GM23338 (cell line): ENCODE data around the gene LAMB1. TPM values are rescaled to one million over a fixed set of nuclear protein-coding genes. Genes with fewer than 3 reads are reported as not detected.

ENCODE experiments used
- ATAC-seq: fragments of 200-7000 bp; cut with Tn5 transposase; 3 replicates; pipeline ENCODE4 v1.9.1; 2020
- DNase-seq: peaks from one replicate; pipeline ENCODE4 v3.0.0-alpha.2; 2015; ENCODE audit warnings: low spot score
- H2AFZ ChIP-seq: fragments of 200-600 bp; sonication (generic); 2 replicates; pipeline ENCODE4 v1.8.0; 2016; ENCODE audit warnings: antibody characterized with exemption, mild to moderate bottlenecking, moderate library complexity
- H3F3A ChIP-seq: fragments of 200-600 bp; sonication (generic); replicated peaks from 2 replicates; pipeline ENCODE4 v1.8.0; 2017; ENCODE audit warnings: antibody characterized with exemption, mixed run types, low read depth
- H3K27ac ChIP-seq: fragments of 200-600 bp; sonication (generic); 2 replicates; pipeline ENCODE4 v1.6.1; 2016; ENCODE audit warnings: low read depth
- H3K27me3 ChIP-seq: fragments of 200-600 bp; sonication (generic); 2 replicates; pipeline ENCODE4 v1.8.0; 2016; ENCODE audit warnings: mild to moderate bottlenecking, mixed run types, moderate library complexity; ENCODE audit not compliant: insufficient read depth
- H3K36me3 ChIP-seq: fragments of 200-600 bp; sonication (generic); 2 replicates; pipeline ENCODE4 v1.8.0; 2016; ENCODE audit warnings: mild to moderate bottlenecking; ENCODE audit not compliant: insufficient read depth
- H3K4me1 ChIP-seq: fragments of 200-600 bp; sonication (generic); 2 replicates; pipeline ENCODE4 v1.8.0; 2016; ENCODE audit warnings: mild to moderate bottlenecking, moderate library complexity; ENCODE audit not compliant: insufficient read depth
- H3K4me2 ChIP-seq: fragments of 200-600 bp; sonication (generic); 2 replicates; pipeline ENCODE4 v1.7.1; 2017; ENCODE audit warnings: mixed run types
- H3K4me3 ChIP-seq: fragments of 200-600 bp; sonication (generic); 2 replicates; pipeline ENCODE4 v1.6.1; 2016; ENCODE audit warnings: mixed run types
- H3K79me2 ChIP-seq: fragments of 200-600 bp; sonication (generic); replicated peaks from 2 replicates; pipeline ENCODE4 v1.8.0; 2017; ENCODE audit warnings: mild to moderate bottlenecking; ENCODE audit not compliant: insufficient read depth
- H3K9me2 ChIP-seq: fragments of 200-600 bp; sonication (generic); 2 replicates; pipeline ENCODE4 v1.8.0; 2017; ENCODE audit not compliant: insufficient read depth
- H4K20me1 ChIP-seq: fragments of 200-600 bp; sonication (generic); replicated peaks from 2 replicates; pipeline ENCODE4 v1.8.0; 2017; ENCODE audit warnings: mild to moderate bottlenecking; ENCODE audit not compliant: insufficient read depth
- H3K27ac Mint-ChIP-seq: 2 replicates; pipeline ENCODE4 v1.8.0; 2020; ENCODE audit warnings: inconsistent platforms, mild to moderate bottlenecking, moderate library complexity, mixed read lengths
- H3K27me3 Mint-ChIP-seq: 3 replicates; pipeline ENCODE4 v1.8.0; 2022; ENCODE audit warnings: low read depth, mild to moderate bottlenecking, moderate library complexity, mixed read lengths, inconsistent platforms; ENCODE audit not compliant: insufficient read depth, poor library complexity
- H3K36me3 Mint-ChIP-seq: 3 replicates; pipeline ENCODE4 v1.8.0; 2021; ENCODE audit warnings: low read depth, mild to moderate bottlenecking, inconsistent platforms, moderate library complexity, mixed read lengths
- H3K4me1 Mint-ChIP-seq: 3 replicates; pipeline ENCODE4 v1.8.0; 2020; ENCODE audit warnings: mild to moderate bottlenecking, inconsistent platforms, mixed read lengths
- H3K4me3 Mint-ChIP-seq: 3 replicates; pipeline ENCODE4 v1.8.0; 2021; ENCODE audit warnings: moderate library complexity, mild to moderate bottlenecking, inconsistent platforms, mixed read lengths
- H3K9me3 Mint-ChIP-seq: 3 replicates; pipeline ENCODE4 v1.8.0; 2020; ENCODE audit warnings: moderate library complexity, mild to moderate bottlenecking, inconsistent platforms, mixed read lengths
- CREB1 ChIP-seq: fragments of 250-450 bp; sonication (Bioruptor Pico); IDR thresholded peaks from 2 replicates; pipeline ENCODE4 v1.5.0; 2020; ENCODE audit warnings: low read depth, mild to moderate bottlenecking, moderate library complexity
- EZH2 ChIP-seq: fragments of 200-600 bp; sonication (generic); IDR thresholded peaks from one replicate; pipeline ENCODE4 v1.8.0; 2017; ENCODE audit warnings: antibody characterized with exemption, mild to moderate bottlenecking, low read depth; ENCODE audit not compliant: unreplicated experiment
- EZH2phosphoT487 ChIP-seq: fragments of 200-600 bp; sonication (generic); IDR thresholded peaks from one replicate; pipeline ENCODE4 v1.8.1; 2018; ENCODE audit warnings: antibody characterized with exemption; ENCODE audit not compliant: unreplicated experiment
- JUNB ChIP-seq: IDR thresholded peaks from one replicate; pipeline ENCODE4 v1.6.1; 2016; ENCODE audit warnings: antibody characterized with exemption; ENCODE audit not compliant: unreplicated experiment
- NANOG ChIP-seq: IDR thresholded peaks from 2 replicates; pipeline ENCODE4 v1.6.1; 2016; ENCODE audit warnings: antibody characterized with exemption, borderline replicate concordance
- POLR2AphosphoS5 ChIP-seq: IDR thresholded peaks from 2 replicates; pipeline ENCODE4 v1.6.1; 2016; ENCODE audit warnings: antibody characterized with exemption, low read depth
- STAT1 ChIP-seq: IDR thresholded peaks from one replicate; pipeline ENCODE4 v1.6.1; 2016; ENCODE audit warnings: antibody characterized with exemption; ENCODE audit not compliant: unreplicated experiment
- ZNF114 ChIP-seq: fragments of 250-450 bp; sonication (Bioruptor Pico); IDR thresholded peaks from 2 replicates; pipeline ENCODE4 v1.5.0; 2020; ENCODE audit warnings: mild to moderate bottlenecking, moderate library complexity
- ZNF331 ChIP-seq: fragments of 250-450 bp; sonication (Bioruptor Pico); IDR thresholded peaks from 2 replicates; pipeline ENCODE4 v1.5.0; 2020; ENCODE audit warnings: low read depth, mild to moderate bottlenecking, moderate library complexity
- polyA plus RNA-seq: library from polyadenylated mRNA; unstranded; fragments of >200 nt; fragmentation: Nextera tagmentation; extraction: Ambion mirVana; gene quantifications from 2 replicates; pipeline ENCODE4 v1.2.1, GENCODE V29; 2016
- total RNA-seq: library from RNA; depleted of rRNA; stranded (reverse); fragments of >200 nt; shearing (Covaris generic); gene quantifications from 2 replicates; pipeline ENCODE4 v1.2.3, GENCODE V29; 2014
- TF ChIP-seq, protein P1 (sequence below): fragments of 250-450 bp; sonication (Bioruptor Pico); IDR thresholded peaks from 2 replicates; pipeline ENCODE4 v1.5.0; 2020; ENCODE audit warnings: mild to moderate bottlenecking, moderate library complexity
- TF ChIP-seq, protein P2 (sequence below): IDR thresholded peaks from 2 replicates; pipeline ENCODE4 v1.6.1; 2016; ENCODE audit warnings: antibody characterized with exemption
- TF ChIP-seq, protein P3 (sequence below): IDR thresholded peaks from one replicate; pipeline ENCODE4 v1.6.1; 2018; ENCODE audit warnings: antibody characterized with exemption; ENCODE audit not compliant: unreplicated experiment
- TF ChIP-seq, protein P4 (sequence below), 2 experiments: fragments of 200-600 bp in 1 of 2; sonication (generic) in 1 of 2; conservative IDR thresholded peaks; 2 replicates each; pipeline versions ENCODE4 v1.5.1 to v1.6.1; 2016 to 2017; ENCODE audit warnings: antibody characterized with exemption in 2 of 2, low read depth in 2 of 2, mild to moderate bottlenecking in 2 of 2, moderate library complexity in 1 of 2

The LAMB1 gene
- total and polyA plus RNA-seq, 2 experiments from 2014 or later = 53.5 to 57.8 TPM

DNA sequence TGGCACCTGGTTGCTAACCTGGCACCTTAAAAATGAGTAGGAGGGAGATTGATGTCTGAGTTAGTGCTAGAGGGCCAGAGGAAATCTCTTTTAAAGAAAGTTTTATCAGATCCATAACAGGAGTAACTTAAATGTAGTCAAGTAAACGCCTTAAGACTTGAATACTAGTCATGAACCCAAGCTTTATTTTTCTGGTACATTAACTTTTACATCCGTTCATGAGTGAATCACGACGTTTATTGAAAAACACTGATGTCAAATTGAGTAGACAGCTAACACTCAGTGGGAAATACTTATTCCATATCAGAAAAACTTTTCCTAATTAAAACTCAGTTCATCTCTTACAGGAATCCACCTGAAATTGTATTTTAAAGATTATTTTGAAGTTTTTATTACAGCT lies 6.9 kb upstream of the LAMB1 start:
- Histone ChIP-seq H4K20me1 (no peaks in the 10 kb centered on the region; the same call in 1 of the 2 replicates), H3K36me3 (no peaks in the 10 kb centered on the region), H3K4me1 (peaks cover 3% of the 10 kb centered on the region; the same call in 1 of the 2 replicates), H3K4me2 (no peak overlapping the region), H3K27ac (no peak overlapping the region), H2AFZ (no peak overlapping the region), H3K9me2 (no peaks in the 10 kb centered on the region), H3K27me3 (peaks cover 30% of the 10 kb centered on the region), H3K4me3 (no peak overlapping the region), H3K79me2 (no peaks in the 10 kb centered on the region), H3F3A (no peaks in the 10 kb centered on the region)
- TF ChIP-seq, protein P1, sequence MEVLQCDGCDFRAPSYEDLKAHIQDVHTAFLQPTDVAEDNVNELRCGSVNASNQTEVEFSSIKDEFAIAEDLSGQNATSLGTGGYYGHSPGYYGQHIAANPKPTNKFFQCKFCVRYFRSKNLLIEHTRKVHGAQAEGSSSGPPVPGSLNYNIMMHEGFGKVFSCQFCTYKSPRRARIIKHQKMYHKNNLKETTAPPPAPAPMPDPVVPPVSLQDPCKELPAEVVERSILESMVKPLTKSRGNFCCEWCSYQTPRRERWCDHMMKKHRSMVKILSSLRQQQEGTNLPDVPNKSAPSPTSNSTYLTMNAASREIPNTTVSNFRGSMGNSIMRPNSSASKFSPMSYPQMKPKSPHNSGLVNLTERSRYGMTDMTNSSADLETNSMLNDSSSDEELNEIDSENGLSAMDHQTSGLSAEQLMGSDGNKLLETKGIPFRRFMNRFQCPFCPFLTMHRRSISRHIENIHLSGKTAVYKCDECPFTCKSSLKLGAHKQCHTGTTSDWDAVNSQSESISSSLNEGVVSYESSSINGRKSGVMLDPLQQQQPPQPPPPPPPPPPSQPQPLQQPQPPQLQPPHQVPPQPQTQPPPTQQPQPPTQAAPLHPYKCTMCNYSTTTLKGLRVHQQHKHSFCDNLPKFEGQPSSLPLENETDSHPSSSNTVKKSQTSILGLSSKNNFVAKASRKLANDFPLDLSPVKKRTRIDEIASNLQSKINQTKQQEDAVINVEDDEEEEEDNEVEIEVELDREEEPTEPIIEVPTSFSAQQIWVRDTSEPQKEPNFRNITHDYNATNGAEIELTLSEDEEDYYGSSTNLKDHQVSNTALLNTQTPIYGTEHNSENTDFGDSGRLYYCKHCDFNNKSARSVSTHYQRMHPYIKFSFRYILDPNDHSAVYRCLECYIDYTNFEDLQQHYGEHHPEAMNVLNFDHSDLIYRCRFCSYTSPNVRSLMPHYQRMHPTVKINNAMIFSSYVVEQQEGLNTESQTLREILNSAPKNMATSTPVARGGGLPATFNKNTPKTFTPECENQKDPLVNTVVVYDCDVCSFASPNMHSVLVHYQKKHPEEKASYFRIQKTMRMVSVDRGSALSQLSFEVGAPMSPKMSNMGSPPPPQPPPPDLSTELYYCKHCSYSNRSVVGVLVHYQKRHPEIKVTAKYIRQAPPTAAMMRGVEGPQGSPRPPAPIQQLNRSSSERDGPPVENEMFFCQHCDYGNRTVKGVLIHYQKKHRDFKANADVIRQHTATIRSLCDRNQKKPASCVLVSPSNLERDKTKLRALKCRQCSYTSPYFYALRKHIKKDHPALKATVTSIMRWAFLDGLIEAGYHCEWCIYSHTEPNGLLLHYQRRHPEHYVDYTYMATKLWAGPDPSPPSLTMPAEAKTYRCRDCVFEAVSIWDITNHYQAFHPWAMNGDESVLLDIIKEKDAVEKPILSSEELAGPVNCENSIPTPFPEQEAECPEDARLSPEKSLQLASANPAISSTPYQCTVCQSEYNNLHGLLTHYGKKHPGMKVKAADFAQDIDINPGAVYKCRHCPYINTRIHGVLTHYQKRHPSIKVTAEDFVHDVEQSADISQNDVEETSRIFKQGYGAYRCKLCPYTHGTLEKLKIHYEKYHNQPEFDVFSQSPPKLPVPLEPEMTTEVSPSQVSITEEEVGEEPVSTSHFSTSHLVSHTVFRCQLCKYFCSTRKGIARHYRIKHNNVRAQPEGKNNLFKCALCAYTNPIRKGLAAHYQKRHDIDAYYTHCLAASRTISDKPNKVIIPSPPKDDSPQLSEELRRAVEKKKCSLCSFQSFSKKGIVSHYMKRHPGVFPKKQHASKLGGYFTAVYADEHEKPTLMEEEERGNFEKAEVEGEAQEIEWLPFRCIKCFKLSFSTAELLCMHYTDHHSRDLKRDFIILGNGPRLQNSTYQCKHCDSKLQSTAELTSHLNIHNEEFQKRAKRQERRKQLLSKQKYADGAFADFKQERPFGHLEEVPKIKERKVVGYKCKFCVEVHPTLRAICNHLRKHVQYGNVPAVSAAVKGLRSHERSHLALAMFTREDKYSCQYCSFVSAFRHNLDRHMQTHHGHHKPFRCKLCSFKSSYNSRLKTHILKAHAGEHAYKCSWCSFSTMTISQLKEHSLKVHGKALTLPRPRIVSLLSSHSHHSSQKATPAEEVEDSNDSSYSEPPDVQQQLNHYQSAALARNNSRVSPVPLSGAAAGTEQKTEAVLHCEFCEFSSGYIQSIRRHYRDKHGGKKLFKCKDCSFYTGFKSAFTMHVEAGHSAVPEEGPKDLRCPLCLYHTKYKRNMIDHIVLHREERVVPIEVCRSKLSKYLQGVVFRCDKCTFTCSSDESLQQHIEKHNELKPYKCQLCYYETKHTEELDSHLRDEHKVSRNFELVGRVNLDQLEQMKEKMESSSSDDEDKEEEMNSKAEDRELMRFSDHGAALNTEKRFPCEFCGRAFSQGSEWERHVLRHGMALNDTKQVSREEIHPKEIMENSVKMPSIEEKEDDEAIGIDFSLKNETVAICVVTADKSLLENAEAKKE = no peak
- TF ChIP-seq ZNF331 (CRISPR knock-in tag) (no peak), JUNB (no peak), EZH2phosphoT487 (no peak), CREB1 (CRISPR knock-in tag) (no peak), EZH2 (no peak), POLR2AphosphoS5 (no peak), NANOG (no peak), ZNF114 (CRISPR knock-in tag) (no peak), STAT1 (no peak)
- TF ChIP-seq, protein P2, sequence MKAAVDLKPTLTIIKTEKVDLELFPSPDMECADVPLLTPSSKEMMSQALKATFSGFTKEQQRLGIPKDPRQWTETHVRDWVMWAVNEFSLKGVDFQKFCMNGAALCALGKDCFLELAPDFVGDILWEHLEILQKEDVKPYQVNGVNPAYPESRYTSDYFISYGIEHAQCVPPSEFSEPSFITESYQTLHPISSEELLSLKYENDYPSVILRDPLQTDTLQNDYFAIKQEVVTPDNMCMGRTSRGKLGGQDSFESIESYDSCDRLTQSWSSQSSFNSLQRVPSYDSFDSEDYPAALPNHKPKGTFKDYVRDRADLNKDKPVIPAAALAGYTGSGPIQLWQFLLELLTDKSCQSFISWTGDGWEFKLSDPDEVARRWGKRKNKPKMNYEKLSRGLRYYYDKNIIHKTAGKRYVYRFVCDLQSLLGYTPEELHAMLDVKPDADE = no peak
- TF ChIP-seq, protein P3, sequence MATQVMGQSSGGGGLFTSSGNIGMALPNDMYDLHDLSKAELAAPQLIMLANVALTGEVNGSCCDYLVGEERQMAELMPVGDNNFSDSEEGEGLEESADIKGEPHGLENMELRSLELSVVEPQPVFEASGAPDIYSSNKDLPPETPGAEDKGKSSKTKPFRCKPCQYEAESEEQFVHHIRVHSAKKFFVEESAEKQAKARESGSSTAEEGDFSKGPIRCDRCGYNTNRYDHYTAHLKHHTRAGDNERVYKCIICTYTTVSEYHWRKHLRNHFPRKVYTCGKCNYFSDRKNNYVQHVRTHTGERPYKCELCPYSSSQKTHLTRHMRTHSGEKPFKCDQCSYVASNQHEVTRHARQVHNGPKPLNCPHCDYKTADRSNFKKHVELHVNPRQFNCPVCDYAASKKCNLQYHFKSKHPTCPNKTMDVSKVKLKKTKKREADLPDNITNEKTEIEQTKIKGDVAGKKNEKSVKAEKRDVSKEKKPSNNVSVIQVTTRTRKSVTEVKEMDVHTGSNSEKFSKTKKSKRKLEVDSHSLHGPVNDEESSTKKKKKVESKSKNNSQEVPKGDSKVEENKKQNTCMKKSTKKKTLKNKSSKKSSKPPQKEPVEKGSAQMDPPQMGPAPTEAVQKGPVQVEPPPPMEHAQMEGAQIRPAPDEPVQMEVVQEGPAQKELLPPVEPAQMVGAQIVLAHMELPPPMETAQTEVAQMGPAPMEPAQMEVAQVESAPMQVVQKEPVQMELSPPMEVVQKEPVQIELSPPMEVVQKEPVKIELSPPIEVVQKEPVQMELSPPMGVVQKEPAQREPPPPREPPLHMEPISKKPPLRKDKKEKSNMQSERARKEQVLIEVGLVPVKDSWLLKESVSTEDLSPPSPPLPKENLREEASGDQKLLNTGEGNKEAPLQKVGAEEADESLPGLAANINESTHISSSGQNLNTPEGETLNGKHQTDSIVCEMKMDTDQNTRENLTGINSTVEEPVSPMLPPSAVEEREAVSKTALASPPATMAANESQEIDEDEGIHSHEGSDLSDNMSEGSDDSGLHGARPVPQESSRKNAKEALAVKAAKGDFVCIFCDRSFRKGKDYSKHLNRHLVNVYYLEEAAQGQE = no peak
- TF ChIP-seq, protein P4, sequence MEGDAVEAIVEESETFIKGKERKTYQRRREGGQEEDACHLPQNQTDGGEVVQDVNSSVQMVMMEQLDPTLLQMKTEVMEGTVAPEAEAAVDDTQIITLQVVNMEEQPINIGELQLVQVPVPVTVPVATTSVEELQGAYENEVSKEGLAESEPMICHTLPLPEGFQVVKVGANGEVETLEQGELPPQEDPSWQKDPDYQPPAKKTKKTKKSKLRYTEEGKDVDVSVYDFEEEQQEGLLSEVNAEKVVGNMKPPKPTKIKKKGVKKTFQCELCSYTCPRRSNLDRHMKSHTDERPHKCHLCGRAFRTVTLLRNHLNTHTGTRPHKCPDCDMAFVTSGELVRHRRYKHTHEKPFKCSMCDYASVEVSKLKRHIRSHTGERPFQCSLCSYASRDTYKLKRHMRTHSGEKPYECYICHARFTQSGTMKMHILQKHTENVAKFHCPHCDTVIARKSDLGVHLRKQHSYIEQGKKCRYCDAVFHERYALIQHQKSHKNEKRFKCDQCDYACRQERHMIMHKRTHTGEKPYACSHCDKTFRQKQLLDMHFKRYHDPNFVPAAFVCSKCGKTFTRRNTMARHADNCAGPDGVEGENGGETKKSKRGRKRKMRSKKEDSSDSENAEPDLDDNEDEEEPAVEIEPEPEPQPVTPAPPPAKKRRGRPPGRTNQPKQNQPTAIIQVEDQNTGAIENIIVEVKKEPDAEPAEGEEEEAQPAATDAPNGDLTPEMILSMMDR (conservative IDR thresholded peaks at IDR 0.05; ENCODE audit: low read depth in 2 of 2) = no peak
- Mint-ChIP-seq H3K27ac (no peak overlapping the region), H3K4me1 (peaks cover 3% of the 10 kb centered on the region; the same call in 2 of the 3 replicates), H3K9me3 (no peaks in the 10 kb centered on the region), H3K4me3 (no peak overlapping the region), H3K27me3 (peaks cover 26% of the 10 kb centered on the region), H3K36me3 (no peaks in the 10 kb centered on the region)
- no peak for ATAC-seq
- no peak for DNase-seq
